PC-3 (cell line): ENCODE results near the gene FARP1.

Source experiments
- CTCF ChIP-seq: fragments of 300-600 bp; sonication (generic); conservative IDR thresholded peaks from 2 replicates; pipeline ENCODE4 v1.5.1; 2017; ENCODE audit warnings: antibody characterized with exemption, low read depth, mild to moderate bottlenecking, low read length
- EZH2phosphoT487 ChIP-seq: fragments of 300-600 bp; sonication (generic); IDR thresholded peaks from 2 replicates; pipeline ENCODE4 v1.6.1; 2018; ENCODE audit warnings: mild to moderate bottlenecking, antibody characterized with exemption, low read length, borderline replicate concordance

DNA sequence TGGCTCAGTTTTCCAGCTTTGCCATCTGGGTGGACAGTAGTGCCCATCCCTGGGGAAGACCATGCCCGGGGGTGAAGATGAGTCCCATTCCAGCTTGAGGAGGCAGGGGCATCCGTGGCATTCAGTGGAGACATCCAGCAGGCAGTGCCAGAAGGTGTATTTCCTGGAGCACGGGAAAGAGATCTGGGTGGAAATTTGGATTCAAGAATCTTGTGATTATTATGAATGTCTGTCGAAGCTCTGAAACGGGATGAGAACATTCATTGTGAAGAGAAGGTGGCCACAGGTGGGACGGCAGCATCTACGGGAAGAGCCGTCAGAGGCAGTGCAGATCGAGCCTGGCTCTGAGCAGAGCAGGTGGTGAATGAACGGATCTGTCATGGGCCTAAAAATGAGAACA is 201.5 kb downstream of the FARP1 start:
- TF ChIP-seq CTCF: no peak
- no peak for TF ChIP-seq EZH2phosphoT487
